GM19397 (cell line): Measurements from ENCODE around the gene ZDHHC12.

ENCODE experiments used
- ATAC-seq: cut with Tn5 transposase; IDR thresholded peaks from one replicate; pipeline ENCODE4 v1.9.1; 2021; ENCODE audit warnings: mild to moderate bottlenecking, moderate library complexity; ENCODE audit not compliant: unreplicated experiment

ZDHHC12 gene

GRCh38 chr9:128731093-128731492 is 7.2 kb upstream of the ZDHHC12 start:
- no peak for ATAC-seq

DNA sequence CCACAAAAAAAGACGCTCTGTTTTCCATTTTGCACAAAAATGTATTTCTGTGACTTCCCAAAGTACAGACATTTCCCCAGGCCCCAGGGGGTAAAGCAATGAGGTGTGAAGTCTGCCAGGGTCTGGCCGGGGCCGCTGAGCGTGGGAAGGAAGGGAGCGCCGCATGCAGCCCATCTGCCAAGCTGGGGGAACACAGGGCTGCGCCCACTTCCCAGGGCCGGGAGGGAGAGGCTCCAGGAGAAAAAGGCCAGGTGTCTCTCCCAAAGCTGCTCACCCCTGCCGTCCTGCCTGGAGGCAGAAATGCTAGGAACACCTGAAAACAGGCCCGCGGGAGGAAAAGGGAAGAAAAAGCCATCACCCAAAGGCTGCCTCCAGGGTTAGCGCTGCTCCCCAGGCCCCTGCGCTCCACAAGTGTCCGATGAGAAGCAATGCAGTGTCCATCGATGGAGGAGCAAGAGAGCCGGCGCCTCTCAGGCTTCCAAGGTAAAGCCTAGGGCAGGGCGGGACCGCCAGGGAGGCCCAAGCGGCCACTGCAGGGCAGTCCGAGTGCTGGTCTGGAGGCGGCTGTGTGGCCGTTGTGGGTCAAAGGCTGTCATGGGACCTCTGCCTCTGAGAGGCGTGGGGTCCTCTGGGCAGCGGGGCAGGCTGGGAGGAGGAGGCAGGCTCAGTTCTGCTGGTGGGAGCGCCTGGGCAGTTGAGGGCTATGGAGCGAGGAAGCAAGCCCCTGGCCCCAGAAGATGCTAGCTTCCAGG is 6.0 kb upstream of the ZDHHC12 start:
- no peak for ATAC-seq

- no peak for ATAC-seq
Observed at GRCh38 chr9:128729302-128729701, 5.4 kb upstream of the ZDHHC12 start.

DNA sequence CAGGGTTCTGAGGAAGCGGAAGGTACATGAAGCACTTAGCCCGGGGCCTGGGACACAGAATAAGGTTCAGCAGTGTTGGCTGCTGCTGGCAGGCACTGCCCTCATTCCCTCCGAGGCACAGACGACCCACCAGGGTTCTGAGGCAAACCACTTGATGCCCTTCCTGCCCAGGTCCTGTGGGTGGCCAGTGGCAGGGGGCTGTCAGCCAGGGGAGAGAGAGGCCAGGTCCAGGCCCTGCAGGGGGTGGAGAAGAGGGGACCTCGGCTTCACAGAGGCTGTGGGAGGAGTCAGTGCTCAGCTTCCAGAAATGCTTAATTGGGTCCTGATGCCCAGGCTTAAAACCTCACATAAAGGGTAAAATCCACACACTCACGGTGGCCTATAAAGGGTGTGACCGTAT is 4.4 kb upstream of the ZDHHC12 start:
- no peak for ATAC-seq

DNA sequence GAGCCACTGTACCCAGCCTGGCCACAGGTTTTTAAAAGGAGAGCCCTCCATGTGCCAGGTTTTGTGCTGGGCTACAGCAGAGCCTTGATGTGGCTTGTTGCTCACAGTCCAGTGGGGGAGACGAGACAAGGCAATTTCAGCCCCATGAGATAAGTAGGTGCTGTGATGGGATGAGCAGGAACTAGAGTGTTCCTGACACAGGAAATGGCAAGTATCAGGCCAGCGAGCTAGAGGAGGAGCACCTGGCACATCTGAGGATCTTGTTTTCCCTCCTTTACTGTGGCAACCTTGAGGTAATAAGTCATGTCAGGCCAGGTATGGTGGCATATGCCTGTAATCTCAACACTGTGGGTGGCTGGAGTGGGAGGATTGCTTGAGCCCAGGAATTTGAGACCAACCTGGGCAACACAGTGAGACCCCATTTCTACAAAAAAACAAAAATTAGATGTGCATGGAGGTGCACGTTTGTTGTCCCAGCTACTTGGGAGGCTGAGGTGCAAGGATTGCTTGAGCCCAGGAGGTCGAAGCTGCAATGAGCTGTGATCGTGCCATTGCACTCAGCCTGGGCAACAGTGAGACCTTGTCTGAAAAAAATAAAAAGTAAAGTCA is 3.8 kb upstream of the ZDHHC12 start:
- ATAC-seq = no peak

DNA sequence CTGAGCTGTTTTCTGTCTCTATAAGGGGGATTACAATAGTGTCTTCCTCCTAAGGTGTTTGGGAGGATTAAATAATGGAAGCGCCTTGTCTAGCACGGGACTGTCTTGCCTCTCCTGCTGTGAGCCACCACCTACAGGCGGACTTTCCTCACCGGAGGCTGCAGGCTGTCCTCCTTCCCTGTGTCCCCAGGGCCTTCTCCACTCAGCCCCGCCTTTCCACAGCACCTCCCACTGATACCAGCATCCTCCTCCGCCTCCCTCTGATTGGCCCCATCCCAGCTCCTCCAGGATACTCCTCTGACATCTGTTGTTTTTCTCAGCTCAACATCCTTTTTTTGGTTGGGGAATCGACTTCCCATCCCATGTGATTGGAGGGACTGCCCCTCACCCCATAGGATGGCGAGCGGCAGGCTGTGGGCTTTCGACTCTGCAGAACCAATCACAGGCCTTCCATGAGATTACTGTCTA is 851 bp upstream of the ZDHHC12 start:
- ATAC-seq = no peak

DNA sequence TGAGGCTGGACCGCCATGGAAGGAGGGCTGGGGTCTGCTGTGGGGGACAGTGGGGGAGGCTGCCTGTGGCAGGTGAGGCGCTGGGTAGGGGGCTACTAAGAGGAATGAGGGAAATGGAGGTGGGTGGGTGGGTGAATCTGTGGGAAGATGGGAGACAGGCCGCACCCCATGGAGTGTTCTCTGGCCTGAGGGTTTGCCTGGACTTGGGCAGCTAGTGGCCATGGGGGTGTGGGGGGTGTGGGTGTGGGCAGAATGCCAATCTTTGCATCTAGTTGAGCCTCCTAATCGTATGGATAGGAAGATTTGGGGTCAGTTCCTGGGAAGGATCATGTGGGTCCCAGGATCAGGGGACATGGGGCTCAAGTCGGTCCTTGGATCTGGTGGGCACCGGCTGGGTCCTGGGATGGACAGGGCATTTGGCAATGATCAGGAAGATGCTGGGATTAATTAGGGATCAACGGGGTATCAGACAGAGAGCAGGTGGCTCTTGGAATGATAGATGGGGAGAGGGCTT is 518 bp downstream of the ZDHHC12 start:
- no peak for ATAC-seq

DNA sequence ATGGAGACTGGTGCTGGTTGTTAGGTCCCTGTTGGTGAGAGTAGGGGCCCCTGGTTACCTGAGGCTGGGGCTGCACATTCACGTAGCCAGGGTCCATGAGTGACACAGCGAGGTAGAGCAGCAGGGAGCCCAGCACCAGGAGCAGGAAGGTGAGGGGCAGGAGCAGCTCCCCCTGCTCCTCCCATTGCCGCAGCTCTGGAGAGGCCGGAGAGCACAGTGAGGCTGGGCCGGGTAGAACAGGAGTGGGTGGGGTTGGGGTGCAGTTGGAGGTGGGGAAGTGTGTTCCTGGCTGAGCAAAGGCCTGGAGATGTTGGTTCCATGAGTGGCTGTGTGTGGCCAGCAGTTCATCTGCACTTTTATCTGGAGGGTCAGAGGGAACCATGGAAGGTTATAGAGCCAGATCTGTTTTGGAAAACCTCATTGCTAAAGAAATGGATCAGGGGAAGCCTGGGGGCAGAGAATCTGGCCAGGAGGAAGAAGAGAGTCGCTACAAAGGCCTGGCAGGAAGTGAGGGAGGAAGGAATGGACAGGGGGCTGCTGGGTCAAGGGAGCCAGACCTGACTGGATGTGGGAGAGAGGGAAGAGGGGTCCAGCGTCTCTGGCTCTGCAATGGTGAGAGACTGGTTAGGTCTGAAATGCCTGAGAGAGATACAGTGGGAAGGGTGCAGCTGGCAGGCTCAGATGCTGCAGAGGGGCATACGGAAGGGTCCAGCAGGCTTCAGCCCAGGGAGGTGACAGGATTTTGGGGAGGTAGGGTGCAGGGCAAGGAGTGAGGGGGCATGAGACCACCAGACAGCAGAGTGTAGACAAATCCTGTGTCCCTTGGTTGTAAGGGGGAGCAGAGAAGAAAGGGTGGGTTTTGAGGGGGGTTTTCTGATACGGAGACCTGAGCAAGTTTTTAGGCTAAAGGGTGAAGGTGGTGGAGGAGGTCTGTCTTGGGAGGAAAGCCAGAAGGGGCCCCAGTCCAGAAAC is 1.3 kb downstream of the ZDHHC12 start:
- no peak for ATAC-seq

GRCh38 chr9:128721487-128722010 is 2.4 kb downstream of the ZDHHC12 start:
- ATAC-seq = no peak

DNA sequence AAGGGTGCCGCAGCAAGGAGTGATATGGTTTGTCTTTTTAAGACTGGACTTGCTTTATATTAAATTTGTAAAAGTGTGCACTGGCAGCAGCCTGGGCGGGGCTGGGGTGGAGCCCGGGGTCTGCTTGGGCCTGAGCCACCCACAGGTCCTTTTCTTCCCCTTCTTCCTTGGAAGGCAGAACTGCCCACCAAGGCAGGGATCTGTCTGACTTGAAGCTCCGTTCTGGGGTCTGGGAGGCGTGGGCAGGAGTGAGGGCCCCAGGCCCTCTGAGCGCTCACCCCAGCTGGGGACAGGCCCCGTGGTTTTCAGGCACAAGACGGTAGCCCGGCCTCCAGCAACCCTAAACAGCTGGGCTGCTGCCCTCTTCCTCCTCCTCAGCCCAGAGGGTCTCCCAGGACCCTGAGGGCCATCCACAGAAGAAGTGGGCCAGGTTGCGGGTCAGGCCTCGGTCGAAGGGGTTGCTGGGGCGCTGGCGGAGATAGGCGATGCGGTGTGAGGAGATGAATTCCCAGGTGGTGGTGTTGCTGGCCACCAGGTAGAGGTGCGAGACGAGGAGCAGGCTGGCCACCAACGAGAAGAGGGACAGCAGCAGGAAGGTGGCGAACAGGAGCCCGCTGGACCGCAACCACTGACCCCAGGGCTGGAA is 3.0 kb downstream of the ZDHHC12 start:
- no peak for ATAC-seq

GRCh38 chr9:128719919-128720605 is 3.9 kb downstream of the ZDHHC12 start:
- ATAC-seq = no peak

DNA sequence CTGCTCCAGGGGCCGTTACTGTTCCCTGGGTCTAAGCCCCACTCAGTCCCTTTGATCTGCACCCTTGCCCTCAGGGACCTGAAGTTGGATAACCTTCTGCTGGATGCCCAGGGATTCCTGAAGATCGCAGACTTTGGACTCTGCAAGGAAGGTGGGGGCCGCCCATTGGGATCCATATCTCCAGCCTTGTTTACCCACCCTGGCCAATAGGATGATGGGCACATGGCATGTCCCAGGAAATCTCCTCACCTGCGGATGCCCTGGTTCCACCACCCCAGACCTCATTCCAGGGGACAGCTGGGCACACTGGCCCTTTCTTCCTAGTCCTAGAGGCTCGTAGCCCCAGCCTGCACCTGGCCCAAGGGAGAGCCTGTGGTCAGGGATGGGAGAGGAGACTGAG is 5.5 kb downstream of the ZDHHC12 start:
- no peak for ATAC-seq

DNA sequence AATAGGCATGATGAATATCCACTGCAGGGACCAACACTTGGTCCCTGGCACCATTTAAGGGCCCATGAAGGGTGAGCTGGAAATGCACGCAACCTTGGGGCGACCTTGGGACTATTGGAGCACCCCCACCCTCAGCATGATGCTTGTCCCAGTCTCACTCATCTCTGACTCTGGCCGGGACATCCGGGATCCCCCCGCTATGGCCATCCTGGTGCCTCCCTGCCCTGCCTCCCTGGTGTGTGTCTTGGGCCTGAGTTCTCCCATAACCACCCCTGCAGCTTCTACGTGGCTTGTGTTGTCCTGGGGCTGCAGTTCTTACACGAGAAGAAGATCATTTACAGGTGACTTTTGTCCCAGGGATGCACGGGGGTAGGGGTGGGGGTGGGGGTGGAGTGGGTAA is 5.9 kb downstream of the ZDHHC12 start:
- ATAC-seq = no peak

DNA sequence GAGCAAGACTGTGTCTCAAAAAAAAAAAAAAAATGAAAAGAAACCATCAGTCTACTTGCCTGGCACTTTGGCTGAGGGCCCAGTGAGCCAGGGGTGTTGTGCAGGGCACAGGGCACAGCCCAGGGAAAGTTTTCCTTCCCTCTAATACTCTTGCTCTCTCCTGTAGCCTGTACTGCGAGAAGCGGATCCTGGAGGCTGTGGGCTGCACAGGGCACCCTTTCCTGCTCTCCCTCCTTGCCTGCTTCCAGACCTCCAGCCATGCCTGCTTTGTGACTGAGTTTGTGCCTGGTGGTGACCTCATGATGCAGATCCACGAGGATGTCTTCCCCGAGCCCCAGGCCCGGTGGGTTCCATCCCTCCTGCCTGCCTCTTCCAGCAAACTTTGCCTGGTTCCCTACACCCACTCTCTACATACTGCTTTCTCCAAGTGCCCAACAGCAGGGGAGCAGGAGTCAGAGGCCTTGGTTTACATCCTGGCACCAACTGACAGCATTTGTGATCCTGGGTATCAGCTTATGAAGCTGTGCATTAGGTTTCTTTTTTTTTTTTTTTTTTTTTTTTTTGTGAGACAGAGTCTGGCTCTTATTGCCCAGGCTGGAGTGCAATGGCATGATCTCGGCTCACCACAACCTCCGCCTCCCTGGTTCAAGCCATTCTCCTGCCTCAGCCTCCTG is 7.2 kb downstream of the ZDHHC12 start:
- ATAC-seq = no peak

GRCh38 chr9:128715436-128715750 is 8.5 kb downstream of the ZDHHC12 start:
- no peak for ATAC-seq

DNA sequence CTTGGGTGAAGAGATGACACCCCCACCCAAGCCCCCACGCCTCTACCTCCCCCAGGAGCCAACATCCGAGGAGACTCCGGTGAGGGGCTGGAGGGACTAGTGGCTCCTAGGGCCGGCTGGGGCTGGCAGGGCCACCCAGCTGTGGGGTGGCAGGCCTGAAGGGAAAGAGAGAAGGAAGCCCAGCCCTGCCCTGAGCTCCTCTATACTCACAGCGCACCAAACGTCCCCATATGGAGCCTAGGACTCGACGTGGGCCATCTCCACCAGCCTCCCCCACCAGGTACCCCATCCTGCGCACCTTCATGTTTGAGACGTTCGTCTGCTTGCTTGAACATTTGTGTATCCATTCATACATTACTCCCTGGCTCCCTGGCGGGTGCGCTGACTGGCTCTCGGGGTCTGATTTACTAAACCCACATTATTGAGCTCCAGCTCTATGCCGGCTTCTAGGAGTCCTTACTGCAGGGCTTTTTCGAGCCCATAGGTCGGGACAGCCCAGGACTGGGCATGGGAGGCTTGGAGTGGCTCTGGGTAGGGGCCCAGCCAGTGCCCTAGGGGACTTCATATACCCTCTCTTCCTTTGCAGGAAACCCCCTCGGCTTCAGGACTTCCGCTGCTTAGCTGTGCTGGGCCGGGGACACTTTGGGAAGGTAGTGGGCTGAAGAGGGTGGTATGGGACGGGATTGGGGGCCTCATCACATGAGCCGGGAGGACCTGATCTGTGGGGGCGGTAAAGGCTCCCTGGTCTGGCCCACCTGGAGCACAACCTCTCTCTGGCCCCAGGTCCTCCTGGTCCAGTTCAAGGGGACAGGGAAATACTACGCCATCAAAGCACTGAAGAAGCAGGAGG is 9.1 kb downstream of the ZDHHC12 start:
- no peak for ATAC-seq

DNA sequence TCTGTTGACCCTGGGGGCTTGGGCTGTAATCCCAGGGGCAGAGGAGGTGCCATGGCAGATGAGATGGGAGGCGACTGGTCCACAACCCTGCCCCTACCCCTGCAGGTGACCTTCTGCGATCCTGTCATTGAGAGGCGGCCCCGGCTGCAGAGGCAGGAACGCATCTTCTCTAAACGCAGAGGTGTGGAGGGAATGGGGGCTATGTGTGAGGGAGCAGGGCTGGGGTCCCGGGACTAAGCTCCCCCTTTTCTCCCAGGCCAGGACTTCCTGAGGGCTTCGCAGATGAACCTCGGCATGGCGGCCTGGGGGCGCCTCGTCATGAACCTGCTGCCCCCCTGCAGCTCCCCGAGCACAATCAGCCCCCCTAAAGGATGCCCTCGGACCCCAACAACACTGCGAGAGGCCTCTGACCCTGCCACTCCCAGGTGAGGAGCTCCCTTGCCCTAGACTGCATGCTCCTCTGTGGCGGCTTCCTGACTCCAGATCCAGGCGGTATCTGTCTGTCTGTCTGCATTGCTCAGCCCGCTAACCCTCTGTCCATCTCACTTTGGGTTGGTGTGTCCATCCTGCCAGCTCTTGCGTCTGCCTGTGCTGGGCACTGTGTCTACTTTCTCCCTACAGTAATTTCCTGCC is 9.9 kb downstream of the ZDHHC12 start:
- ATAC-seq = no peak

DNA sequence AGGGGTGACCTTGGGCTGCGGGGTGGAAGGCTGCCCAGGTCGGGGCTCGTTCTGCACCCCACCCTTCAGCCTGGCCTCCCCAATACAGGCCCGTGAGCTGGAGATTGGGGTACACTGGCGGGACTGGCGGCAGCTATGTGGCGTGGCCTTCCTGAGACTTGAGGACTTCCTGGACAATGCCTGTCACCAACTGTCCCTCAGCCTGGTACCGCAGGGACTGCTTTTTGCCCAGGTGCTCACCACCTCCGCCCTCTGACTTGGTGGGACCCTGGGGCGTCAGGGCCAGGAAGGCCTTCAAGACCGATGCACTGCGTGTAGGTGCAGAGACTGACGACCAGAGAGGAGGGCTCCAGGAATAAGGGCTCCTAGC is 10.5 kb downstream of the ZDHHC12 start:
- no peak for ATAC-seq
